Spleen (tissue), 7 donors: ENCODE results near the gene KRTAP10-8.

Source experiments
- CTCF ChIP-seq, 11 experiments: fragments of 200-600 bp in 7 of 11; fragments of 450-650 bp in 4 of 11; sonication (generic) in 4 of 11; IDR thresholded peaks in 8 of 11; conservative IDR thresholded peaks in 3 of 11; 1 replicate in 7 of 11; 2 replicates in 4 of 11; pipeline versions ENCODE4 v1.4.0 to v1.8.0; 2016 to 2021; ENCODE audit warnings: antibody characterized with exemption in 11 of 11, inconsistent platforms in 4 of 11, mild to moderate bottlenecking in 1 of 11
- POLR2A ChIP-seq, 3 donors: fragments of 450-650 bp; IDR thresholded peaks; one replicate each; pipeline ENCODE4 v1.5.1; 2017; ENCODE audit warnings: antibody characterized with exemption in 3 of 3, mild to moderate bottlenecking in 1 of 3
- POLR2AphosphoS5 ChIP-seq, 3 donors: sonication (generic); formaldehyde crosslinking; IDR thresholded peaks; one replicate each; pipeline ENCODE4 v1.5.1; 2017; ENCODE audit warnings: antibody characterized with exemption in 3 of 3
- donor health status: DM: no; HTN: no; CAD: no; lungs with moderate emphysema.
- donor health status: DM: no; HTN: no; CAD: no.
- donor health status: DM: no; HTN: no; CAD: no.

GRCh38 chr21:44653123-44653522 is 41.2 kb downstream of the KRTAP10-8 start:
- TF ChIP-seq CTCF (IDR thresholded peaks at IDR 0.05 in 8 of 11, conservative IDR thresholded peaks at IDR 0.05 in 3 of 11): no peak
- TF ChIP-seq POLR2A (IDR thresholded peaks at IDR 0.05): no peak
- TF ChIP-seq POLR2AphosphoS5 (IDR thresholded peaks at IDR 0.05): no peak
